Right lobe of liver (tissue), 6 donors: ENCODE results near the gene MRPS25. TPM values are rescaled to one million over a fixed set of nuclear protein-coding genes. Genes with fewer than 3 reads are reported as not detected.

Experiments
- ATAC-seq, 4 donors: fragments of 200-7000 bp; cut with Tn5 transposase; one replicate each; pipeline ENCODE4 v1.9.1; 2020; ENCODE audit warnings: mild to moderate bottlenecking in 4 of 4, moderate library complexity in 4 of 4
- DNase-seq, 3 donors: peaks; one replicate each; pipeline ENCODE4 v3.0.0-alpha.2; 2020
- H3K27ac ChIP-seq, 3 donors: fragments of 200-600 bp; one replicate each; pipeline ENCODE4 v1.8.0; 2022
- H3K27me3 ChIP-seq, 2 donors: fragments of 200-600 bp; one replicate each; pipeline ENCODE4 v1.8.0; 2022
- H3K36me3 ChIP-seq, 4 donors: fragments of 200-600 bp; sonication (generic) in 1 of 4; one replicate each; pipeline versions ENCODE4 v1.5.1 to v1.8.0; 2017 to 2022; ENCODE audit warnings: control low read depth in 1 of 4
- H3K4me1 ChIP-seq, 4 donors: fragments of 200-600 bp; sonication (generic) in 1 of 4; one replicate each; pipeline versions ENCODE4 v1.5.1 to v1.8.0; 2017 to 2022; ENCODE audit warnings: control low read depth in 1 of 4
- H3K4me3 ChIP-seq, 3 donors: fragments of 200-600 bp; one replicate each; pipeline ENCODE4 v1.8.0; 2022
- H3K9me3 ChIP-seq, 4 donors: fragments of 200-600 bp; sonication (generic) in 1 of 4; one replicate each; pipeline versions ENCODE4 v1.5.1 to v1.8.0; 2017 to 2022; ENCODE audit warnings: control low read depth in 1 of 4
- CTCF ChIP-seq, 4 donors: fragments of 200-600 bp in 3 of 4; fragments of 450-650 bp in 1 of 4; IDR thresholded peaks; one replicate each; pipeline versions ENCODE4 v1.5.1 to v1.8.0; 2016 to 2022; ENCODE audit warnings: antibody characterized with exemption in 4 of 4, mild to moderate bottlenecking in 2 of 4
- POLR2A ChIP-seq: fragments of 450-650 bp; IDR thresholded peaks from one replicate; pipeline ENCODE4 v1.6.1; 2017; ENCODE audit warnings: antibody characterized with exemption, mild to moderate bottlenecking
- WGBS: methylation state at CpG from one replicate; pipeline ENCODE4 v1.1.6; 2018; ENCODE audit warnings: low coverage, low lambda C conversion rate; ENCODE audit not compliant: insufficient coverage; ENCODE audit errors: missing lambda C conversion rate; 5-methylcytosine and 5-hydroxymethylcytosine counted together
- intact Hi-C, 2 donors: fragments of 100-400 bp; cut with DNase I; formaldehyde crosslinking; loops; one replicate each; pipeline versions ENCODE4 v1.11.2 to v1.14.1; 2022
- total RNA-seq, 6 experiments: library from RNA; depleted of rRNA in 2 of 6; stranded (reverse); fragments of >200 nt in 2 of 6; fragmentation: NEBNext Ultra II Directional in 3 of 6; extraction: Animal tissue kit (Norgen Biotek cat#: 25700) in 3 of 6; gene quantifications; one replicate each; pipeline versions ENCODE4 v1.1.0 to v1.2.4, GENCODE V29; 2016 to 2023
- donor health status: DM: no; HTN: yes; CAD: no.
- donor health status: DM: no; HTN: no; CAD: no.
- donor health status: DM: no; HTN: no; CAD: no.
- donor health status: DM: no; HTN: yes; CAD: no.
- donor health status: DM: no; HTN: yes; CAD: no.

The MRPS25 gene
- total RNA-seq, 6 experiments from 2014 or later, result 36.8 to 53.6 (median 48.0) TPM

GRCh38 chr3:15102836-15103235 lies 37.7 kb upstream of the MRPS25 start:
- no peak for TF ChIP-seq CTCF (IDR thresholded peaks at IDR 0.05)
- TF ChIP-seq POLR2A, result no peak
- ATAC-seq (peak; percentile 3 to 36 (median 6)), DNase-seq (no peak)
- no peaks in the 10 kb centered on the region for H3K9me3 ChIP-seq
- intact Hi-C loops, result no loop called here
- no peaks in the 10 kb centered on the region for H3K27me3 ChIP-seq
- peaks cover 0 to 30% (median 14%) of the 10 kb centered on the region in 4 donors for H3K4me1 ChIP-seq
- peak overlapping the region; percentile 43 to 65 (median 65) for H3K27ac ChIP-seq
- H3K4me3 ChIP-seq, result no peak overlapping the region
- H3K36me3 ChIP-seq, result no peaks in the 10 kb centered on the region
- WGBS, result 48% methylated on average over 3 of the region's 3 CpGs

DNA sequence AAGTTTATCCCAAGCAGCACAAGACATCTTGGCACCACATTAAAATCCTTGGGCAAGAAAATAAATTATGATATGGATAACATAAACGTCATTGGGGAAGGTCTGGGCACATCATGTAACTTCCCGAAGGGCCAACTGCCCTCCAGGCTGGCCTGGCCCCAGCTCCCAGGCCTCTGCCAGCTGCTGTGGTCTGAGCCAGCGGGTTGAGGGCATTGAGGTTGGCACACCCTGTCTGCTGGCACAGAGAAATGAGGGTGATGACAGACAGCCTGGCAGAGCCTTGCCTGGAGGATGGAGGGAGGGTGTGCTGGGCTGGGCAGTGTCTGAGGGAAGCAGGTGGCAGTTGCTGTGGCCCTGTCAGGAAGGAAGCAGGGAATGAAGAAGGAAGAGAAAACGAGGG lies 37.1 kb upstream of the MRPS25 start:
- Histone ChIP-seq H3K27me3 (no peaks in the 10 kb centered on the region), H3K9me3 (no peaks in the 10 kb centered on the region), H3K4me1 (peaks cover 0 to 28% (median 14%) of the 10 kb centered on the region in 4 donors), H3K4me3 (no peak overlapping the region), H3K36me3 (no peaks in the 10 kb centered on the region), H3K27ac (peak overlapping the region; percentile 65 to 81 (median 65))
- WGBS, result 10% methylated on average over 4 of the region's 4 CpGs
- DNase-seq (peak; percentile 87 to 94 (median 94)), ATAC-seq (peak; percentile 73 to 87 (median 84))
- intact Hi-C loops, result no loop called here
- TF ChIP-seq CTCF (IDR thresholded peaks at IDR 0.05) (no peak), POLR2A (peak; percentile 45)

DNA sequence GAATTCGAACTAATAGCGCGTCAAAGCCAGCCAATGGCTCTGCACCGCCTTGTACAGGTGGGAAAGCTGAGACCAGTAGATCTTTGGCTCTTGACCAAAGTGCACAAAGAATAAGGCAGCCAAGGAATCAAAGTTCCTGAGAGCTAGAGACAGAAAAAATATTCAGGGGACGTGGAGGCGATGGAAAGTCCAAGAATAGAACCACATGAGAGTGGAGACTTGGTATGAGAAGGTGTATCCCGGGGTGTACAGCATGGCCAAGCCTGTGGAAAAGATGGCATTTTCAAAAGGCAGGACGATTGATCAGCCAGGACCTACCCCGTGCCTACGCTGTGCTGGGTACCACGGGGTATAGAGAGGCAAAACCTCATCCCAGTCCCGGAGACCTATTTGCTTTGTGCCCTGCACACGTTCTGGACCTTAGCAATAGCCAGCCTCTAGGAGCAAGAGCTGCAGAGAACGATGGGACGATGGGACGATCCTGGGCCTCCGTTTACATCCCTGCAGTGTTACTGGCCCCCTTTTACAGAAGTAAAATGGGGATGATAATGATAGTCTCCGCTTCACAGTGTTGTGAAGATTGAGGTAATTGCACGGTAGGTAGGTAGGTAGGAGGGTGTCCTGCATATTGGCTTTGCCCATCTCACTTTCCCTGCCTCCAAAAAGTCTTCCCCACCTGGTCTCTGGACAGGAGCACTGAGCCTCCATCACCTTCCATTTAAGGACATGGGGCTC lies 34.4 kb upstream of the MRPS25 start:
- intact Hi-C loops, result no loop called here
- peak overlapping the region; percentile 56 to 89 (median 63) for H3K27ac ChIP-seq
- ATAC-seq (peak; percentile 5 to 33 (median 23)), DNase-seq (no peak)
- H3K27me3 ChIP-seq, result no peaks in the 10 kb centered on the region
- H3K36me3 ChIP-seq, result peaks cover 0 to 19% (median 5%) of the 10 kb centered on the region in 4 donors
- H3K4me1 ChIP-seq, result peaks cover 0 to 27% (median 11%) of the 10 kb centered on the region in 4 donors
- H3K4me3 ChIP-seq, result peak overlapping the region; percentile 64 to 75 (median 66)
- WGBS, result 13% methylated on average over 11 of the region's 19 CpGs
- TF ChIP-seq CTCF (IDR thresholded peaks at IDR 0.05) (no peak), POLR2A (no peak)
- H3K9me3 ChIP-seq, result no peaks in the 10 kb centered on the region

- peak; percentile 96 to 97 (median 97) for DNase-seq
- Histone ChIP-seq H3K27ac (peak within 1 kb of the TSS; percentile 56 to 89 (median 63)), H3K36me3 (peaks cover 0 to 25% (median 8%) of the 10 kb centered on the region in 4 donors), H3K4me1 (peaks cover 0 to 27% (median 11%) of the 10 kb centered on the region in 4 donors), H3K4me3 (peak within 1 kb of the TSS; percentile 64 to 75 (median 66)), H3K27me3 (no peaks in the 10 kb centered on the region), H3K9me3 (no peaks in the 10 kb centered on the region)
- ATAC-seq, result peak; percentile 83 to 89 (median 88)
- TF ChIP-seq POLR2A, result peak; percentile 80
- TF ChIP-seq CTCF (IDR thresholded peaks at IDR 0.05), result no peak
- under 1% methylated on average over 47 of the region's 72 CpGs for WGBS
- intact Hi-C loops, result no loop called here
These were observed 33.6 kb upstream of the MRPS25 start, which contains the start of gene RBSN for GRCh38 chr3:15098503-15099363. RBSN (minus strand) TSS chr3:15099148; CDS start chr3:15096120, 3,028 bp downstream.
